ENCODE measurements around the gene GBP5.

- TF ChIP-seq, protein P1, sequence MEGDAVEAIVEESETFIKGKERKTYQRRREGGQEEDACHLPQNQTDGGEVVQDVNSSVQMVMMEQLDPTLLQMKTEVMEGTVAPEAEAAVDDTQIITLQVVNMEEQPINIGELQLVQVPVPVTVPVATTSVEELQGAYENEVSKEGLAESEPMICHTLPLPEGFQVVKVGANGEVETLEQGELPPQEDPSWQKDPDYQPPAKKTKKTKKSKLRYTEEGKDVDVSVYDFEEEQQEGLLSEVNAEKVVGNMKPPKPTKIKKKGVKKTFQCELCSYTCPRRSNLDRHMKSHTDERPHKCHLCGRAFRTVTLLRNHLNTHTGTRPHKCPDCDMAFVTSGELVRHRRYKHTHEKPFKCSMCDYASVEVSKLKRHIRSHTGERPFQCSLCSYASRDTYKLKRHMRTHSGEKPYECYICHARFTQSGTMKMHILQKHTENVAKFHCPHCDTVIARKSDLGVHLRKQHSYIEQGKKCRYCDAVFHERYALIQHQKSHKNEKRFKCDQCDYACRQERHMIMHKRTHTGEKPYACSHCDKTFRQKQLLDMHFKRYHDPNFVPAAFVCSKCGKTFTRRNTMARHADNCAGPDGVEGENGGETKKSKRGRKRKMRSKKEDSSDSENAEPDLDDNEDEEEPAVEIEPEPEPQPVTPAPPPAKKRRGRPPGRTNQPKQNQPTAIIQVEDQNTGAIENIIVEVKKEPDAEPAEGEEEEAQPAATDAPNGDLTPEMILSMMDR (conservative IDR thresholded peaks at IDR 0.05; ENCODE audit: low read length): no peak
- no peak for TF ChIP-seq EZH2phosphoT487 (IDR thresholded peaks at IDR 0.05; ENCODE audit: borderline replicate concordance)
Observed at GRCh38 chr1:89260566-89261255, 11.9 kb downstream of the GBP5 start.

All from Loucy (cell line).